LNCAP (cell line): ENCODE data around the gene GRIN2A.

Experiments
- TF ChIP-seq, protein P1 (sequence below): fragments of 450-650 bp; IDR thresholded peaks from 2 replicates; pipeline ENCODE4 v1.5.1; 2017; ENCODE audit warnings: mild to moderate bottlenecking

GRIN2A gene

DNA sequence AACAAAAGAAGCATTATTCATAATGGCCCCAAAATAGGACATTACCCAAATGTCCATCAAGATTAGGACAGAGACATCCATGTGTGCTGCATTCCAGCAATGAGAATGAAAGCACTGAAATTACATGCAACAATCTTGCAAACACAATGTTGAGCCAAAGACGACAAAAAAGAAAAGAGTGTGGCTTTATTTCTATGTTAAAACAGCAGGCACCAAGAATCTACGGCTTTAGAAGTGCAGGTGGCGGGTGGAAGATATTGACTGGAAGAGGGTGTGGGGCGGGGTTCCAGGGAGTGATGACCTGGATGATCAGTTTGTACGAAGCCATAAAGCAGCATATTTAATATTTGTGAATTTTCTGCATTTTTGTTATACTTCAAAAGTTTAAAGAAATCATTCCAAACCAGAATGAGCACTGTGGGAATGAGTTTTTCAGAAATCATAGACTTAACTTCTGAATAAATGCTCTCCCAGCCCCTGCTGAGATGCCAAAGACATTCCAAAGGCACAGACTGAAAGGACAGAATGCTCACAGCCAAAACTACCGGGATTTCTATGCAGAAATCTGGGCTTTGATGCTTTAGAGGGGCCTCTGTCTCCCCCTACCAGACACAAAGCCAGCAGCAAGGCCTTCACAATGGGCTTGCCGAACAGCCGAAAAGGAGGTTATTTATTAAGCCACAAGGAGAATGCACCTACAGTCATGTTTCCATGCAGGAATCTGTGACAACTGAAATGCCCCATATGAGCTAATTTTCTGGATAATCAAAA, 361.6 kb downstream of the GRIN2A start:
- TF ChIP-seq, protein P1, sequence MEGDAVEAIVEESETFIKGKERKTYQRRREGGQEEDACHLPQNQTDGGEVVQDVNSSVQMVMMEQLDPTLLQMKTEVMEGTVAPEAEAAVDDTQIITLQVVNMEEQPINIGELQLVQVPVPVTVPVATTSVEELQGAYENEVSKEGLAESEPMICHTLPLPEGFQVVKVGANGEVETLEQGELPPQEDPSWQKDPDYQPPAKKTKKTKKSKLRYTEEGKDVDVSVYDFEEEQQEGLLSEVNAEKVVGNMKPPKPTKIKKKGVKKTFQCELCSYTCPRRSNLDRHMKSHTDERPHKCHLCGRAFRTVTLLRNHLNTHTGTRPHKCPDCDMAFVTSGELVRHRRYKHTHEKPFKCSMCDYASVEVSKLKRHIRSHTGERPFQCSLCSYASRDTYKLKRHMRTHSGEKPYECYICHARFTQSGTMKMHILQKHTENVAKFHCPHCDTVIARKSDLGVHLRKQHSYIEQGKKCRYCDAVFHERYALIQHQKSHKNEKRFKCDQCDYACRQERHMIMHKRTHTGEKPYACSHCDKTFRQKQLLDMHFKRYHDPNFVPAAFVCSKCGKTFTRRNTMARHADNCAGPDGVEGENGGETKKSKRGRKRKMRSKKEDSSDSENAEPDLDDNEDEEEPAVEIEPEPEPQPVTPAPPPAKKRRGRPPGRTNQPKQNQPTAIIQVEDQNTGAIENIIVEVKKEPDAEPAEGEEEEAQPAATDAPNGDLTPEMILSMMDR: no peak

DNA sequence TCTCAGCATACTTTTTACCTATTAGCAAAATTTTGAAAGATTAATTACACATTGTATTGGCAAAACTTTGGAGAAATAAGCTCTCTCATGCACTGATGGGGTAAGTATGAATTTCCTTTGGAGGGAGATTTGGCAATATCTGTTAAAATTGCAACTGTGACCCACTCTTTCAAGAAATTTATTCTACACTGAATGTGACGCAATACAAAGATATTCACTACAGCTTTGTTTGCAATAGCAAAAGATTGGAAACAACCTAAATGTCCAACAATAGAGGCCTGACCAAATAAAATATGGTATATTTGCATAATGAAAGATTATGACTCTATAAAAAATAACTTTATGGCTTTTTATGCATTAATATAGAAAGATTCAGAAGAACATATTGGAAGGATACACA, 363.5 kb downstream of the GRIN2A start:
- TF ChIP-seq, protein P1: no peak

DNA sequence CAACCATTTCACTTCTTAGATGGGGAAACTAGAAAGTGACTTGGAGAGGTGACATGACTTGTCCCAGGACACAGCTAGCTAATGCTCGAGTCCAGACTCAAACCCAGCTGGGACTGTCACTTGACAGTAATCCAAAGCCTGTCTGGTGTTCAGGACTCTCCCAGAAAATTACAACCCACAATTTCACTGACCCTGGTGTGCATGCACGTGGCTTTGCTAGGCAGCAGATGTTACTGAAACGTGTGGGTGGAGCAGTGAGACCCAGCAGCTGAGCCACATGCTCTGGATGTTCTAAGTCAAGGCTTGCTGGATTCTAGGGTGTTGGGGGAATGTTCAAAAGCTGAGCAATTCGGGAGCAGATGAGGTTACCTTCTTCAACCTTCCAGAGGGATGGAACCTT, 364.6 kb downstream of the GRIN2A start:
- TF ChIP-seq, protein P1: no peak

DNA sequence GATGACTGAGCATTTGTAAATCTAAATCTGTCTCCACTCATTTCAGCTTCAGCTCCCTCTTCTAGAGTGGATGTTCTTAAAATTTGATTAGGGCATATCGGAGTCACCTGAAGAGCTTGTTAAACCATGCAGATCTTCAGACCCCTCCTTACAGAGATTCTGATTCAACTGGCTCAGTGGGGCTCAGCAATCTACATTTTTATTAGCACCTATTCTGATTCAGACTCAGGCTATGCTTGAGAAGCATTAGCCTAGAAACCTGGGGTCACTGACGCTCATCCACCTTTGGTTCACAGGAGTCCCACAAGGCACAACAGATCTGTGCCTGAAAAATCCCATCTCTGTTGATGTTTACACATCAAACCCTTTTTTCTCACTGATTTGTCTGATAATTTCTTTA, 365.6 kb downstream of the GRIN2A start:
- TF ChIP-seq, protein P1: no peak

DNA sequence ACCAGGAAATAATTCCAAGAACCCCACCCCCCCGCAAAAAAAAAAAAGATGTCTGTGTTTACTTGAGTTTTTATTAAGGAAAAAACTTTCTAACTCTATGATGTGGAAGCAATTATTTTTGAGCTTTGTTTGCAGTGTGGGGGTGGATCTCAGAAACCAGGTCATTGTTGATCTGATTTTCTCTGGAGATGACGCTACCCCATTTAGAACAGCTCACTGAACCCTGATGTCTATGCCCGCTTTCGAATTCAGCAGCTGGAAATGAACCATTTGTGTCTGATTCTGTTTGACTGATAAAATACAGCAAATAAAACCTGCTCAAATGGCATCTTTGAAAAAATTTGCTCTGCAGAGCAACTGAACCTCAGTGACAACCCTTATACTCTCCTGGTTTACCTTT, 368.6 kb downstream of the GRIN2A start:
- TF ChIP-seq, protein P1: no peak

DNA sequence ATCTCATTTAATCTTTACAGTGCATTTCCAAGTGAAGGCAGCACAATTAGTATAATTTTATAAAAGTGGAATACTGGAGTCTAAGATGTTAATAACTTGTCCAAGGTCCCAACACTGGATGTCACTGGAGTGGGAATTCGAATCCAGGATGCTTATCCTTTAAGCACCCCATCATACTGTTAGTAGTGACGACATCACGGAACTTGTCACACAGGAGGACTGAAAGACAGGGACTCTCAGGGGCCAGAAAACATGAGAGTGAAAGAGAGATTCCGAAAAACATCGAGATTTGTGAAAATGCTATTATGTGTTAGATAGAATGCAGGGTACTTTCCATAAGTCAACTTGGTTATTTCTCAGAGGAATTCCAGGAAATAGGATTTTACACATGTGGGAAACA, 374.0 kb downstream of the GRIN2A start:
- TF ChIP-seq, protein P1: no peak

DNA sequence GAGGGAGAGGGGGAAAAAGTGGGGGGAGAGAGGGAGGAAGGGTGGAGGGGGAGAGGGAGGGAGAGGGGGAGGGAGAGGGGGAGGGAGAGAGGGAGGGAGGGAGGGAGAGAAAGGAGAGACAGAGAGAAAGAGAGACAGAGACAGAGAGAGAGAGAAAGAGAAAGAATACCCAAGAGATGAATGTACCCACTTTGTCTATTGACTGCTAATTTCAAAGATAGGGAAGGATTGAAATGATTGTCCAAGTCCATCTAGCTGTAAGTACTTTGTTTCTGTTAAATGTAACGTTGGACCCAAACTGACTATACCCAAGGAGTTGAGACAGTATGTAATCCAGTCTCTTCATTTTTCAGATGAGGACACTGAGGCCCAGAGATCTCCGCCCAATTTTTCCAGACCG, 374.9 kb downstream of the GRIN2A start:
- TF ChIP-seq, protein P1: no peak

DNA sequence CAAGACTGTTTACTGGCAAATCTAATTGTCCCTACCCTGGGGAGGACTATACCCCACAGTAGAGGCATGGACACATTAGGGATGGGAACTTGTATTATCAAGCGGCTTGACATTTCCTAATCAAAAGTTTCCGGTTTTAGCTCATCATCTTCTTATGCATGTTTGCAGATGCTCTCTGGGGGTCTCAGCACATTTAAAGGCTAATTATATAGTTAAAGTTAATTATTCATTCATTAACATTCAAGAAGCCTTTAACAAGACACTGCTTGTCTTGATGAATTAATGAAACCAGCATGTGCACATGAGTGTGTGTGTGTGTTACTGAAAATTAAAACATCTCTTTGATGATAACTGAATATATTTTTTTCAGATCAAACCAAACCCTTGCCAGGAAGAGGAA, 377.1 kb downstream of the GRIN2A start:
- TF ChIP-seq, protein P1: no peak
